OCI-LY7 (cell line): ENCODE results near the gene PPP1R37.

Experiments
- CTCF ChIP-seq: fragments of 200-600 bp; sonication (generic); conservative IDR thresholded peaks from 2 replicates; pipeline ENCODE4 v1.5.1; 2014; ENCODE audit warnings: mild to moderate bottlenecking, antibody characterized with exemption, low read length, moderate library complexity, mixed read lengths
- EZH2phosphoT487 ChIP-seq: fragments of 200-600 bp; sonication (generic); IDR thresholded peaks from 2 replicates; pipeline ENCODE4 v1.6.1; 2018; ENCODE audit warnings: low read depth, borderline replicate concordance, mild to moderate bottlenecking, mixed run types, antibody characterized with exemption, low read length, moderate library complexity, mixed read lengths

GRCh38 chr19:45177817-45178261, 84.9 kb downstream of the PPP1R37 start, which contains the start of gene TRAPPC6A:
- no peak for TF ChIP-seq CTCF
- no peak for TF ChIP-seq EZH2phosphoT487
